Neural progenitor cell (in vitro differentiated cells): Measurements from ENCODE around the gene MYBPHL. TPM values are rescaled to one million over a fixed set of nuclear protein-coding genes. Genes with fewer than 3 reads are reported as not detected.

Source experiments
- DNase-seq: peaks from one replicate; pipeline ENCODE4 v3.0.0-alpha.2; 2016; ENCODE audit warnings: low spot score
- H2AFZ ChIP-seq: fragments of 200-600 bp; sonication (generic); replicated peaks from 2 replicates; pipeline ENCODE4 v1.6.1; 2016; ENCODE audit warnings: antibody characterized with exemption
- H3F3A ChIP-seq: fragments of 200-600 bp; sonication (generic); 2 replicates; pipeline ENCODE4 v1.6.1; 2016; ENCODE audit warnings: antibody characterized with exemption, low read depth
- H3K27ac ChIP-seq: fragments of 200-600 bp; sonication (generic); 2 replicates; pipeline ENCODE4 v1.5.1; 2016; ENCODE audit warnings: mild to moderate bottlenecking
- H3K27me3 ChIP-seq: fragments of 200-600 bp; sonication (generic); 2 replicates; pipeline ENCODE4 v1.6.1; 2016; ENCODE audit warnings: mild to moderate bottlenecking, moderate library complexity
- H3K36me3 ChIP-seq: fragments of 200-600 bp; sonication (generic); 2 replicates; pipeline ENCODE4 v1.5.1; 2016
- H3K4me1 ChIP-seq: fragments of 200-600 bp; sonication (generic); 2 replicates; pipeline ENCODE4 v1.6.1; 2016; ENCODE audit warnings: mixed run types
- H3K4me2 ChIP-seq: fragments of 200-600 bp; sonication (generic); 2 replicates; pipeline ENCODE4 v1.6.1; 2016
- H3K4me3 ChIP-seq: fragments of 200-600 bp; sonication (generic); 2 replicates; pipeline ENCODE4 v1.5.1; 2016
- H3K79me2 ChIP-seq: fragments of 200-600 bp; sonication (generic); 2 replicates; pipeline ENCODE4 v1.6.1; 2016; ENCODE audit warnings: low read depth
- H3K9ac ChIP-seq: fragments of 200-600 bp; sonication (generic); 2 replicates; pipeline ENCODE4 v1.6.1; 2016
- H3K9me3 ChIP-seq: fragments of 200-600 bp; sonication (generic); 2 replicates; pipeline ENCODE4 v1.5.1; 2016; ENCODE audit warnings: low read depth
- H4K20me1 ChIP-seq: fragments of 200-600 bp; sonication (generic); 2 replicates; pipeline ENCODE4 v1.6.1; 2016; ENCODE audit warnings: low read depth
- H3K27ac Mint-ChIP-seq: 3 replicates; pipeline ENCODE4 v1.8.0; 2021; ENCODE audit warnings: mixed read lengths
- H3K27me3 Mint-ChIP-seq: 2 replicates; pipeline ENCODE4 v1.8.0; 2022; ENCODE audit warnings: low read depth, mild to moderate bottlenecking, inconsistent platforms, moderate library complexity, mixed read lengths; ENCODE audit not compliant: insufficient read depth
- H3K36me3 Mint-ChIP-seq: 3 replicates; pipeline ENCODE4 v1.8.0; 2021; ENCODE audit warnings: mixed read lengths
- H3K4me1 Mint-ChIP-seq: 3 replicates; pipeline ENCODE4 v1.8.0; 2021; ENCODE audit warnings: mixed read lengths
- H3K4me3 Mint-ChIP-seq: 3 replicates; pipeline ENCODE4 v1.8.0; 2021; ENCODE audit warnings: mild to moderate bottlenecking, moderate library complexity, mixed read lengths
- H3K9me3 Mint-ChIP-seq: 3 replicates; pipeline ENCODE4 v1.8.0; 2020; ENCODE audit warnings: mixed read lengths
- CTCF ChIP-seq: fragments of 200-600 bp; sonication (generic); IDR thresholded peaks from 2 replicates; pipeline ENCODE4 v1.5.1; 2017; ENCODE audit warnings: antibody characterized with exemption, mild to moderate bottlenecking
- EZH2 ChIP-seq: fragments of 200-600 bp; sonication (generic); IDR thresholded peaks from 2 replicates; pipeline ENCODE4 v1.6.1; 2017; ENCODE audit warnings: antibody characterized with exemption, mild to moderate bottlenecking, moderate library complexity
- EZH2phosphoT487 ChIP-seq: fragments of 200-600 bp; sonication (generic); IDR thresholded peaks from 2 replicates; pipeline ENCODE4 v1.6.1; 2017; ENCODE audit warnings: antibody characterized with exemption
- total RNA-seq: library from RNA; depleted of rRNA; stranded (reverse); fragments of >200 nt; gene quantifications from 2 replicates; pipeline ENCODE4 v1.2.3, GENCODE V29; 2015; ENCODE audit warnings: low replicate concordance

MYBPHL gene
- total RNA-seq, 1 donor from 2014 or later = not detected

DNA sequence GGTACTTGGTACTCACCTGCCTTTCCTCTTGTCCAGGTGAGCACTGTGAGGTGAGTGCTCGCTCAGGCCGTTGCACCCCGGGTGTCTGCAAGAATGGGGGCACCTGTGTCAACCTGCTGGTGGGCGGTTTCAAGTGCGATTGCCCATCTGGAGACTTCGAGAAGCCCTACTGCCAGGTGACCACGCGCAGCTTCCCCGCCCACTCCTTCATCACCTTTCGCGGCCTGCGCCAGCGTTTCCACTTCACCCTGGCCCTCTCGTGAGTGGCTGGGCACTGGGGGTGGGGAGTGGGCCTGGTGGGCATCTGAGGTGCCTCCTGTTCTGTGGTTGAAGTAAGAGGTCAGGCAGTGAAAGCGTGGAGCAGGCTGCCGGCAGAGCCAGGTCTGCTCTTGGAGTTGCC lies 45.8 kb downstream of the MYBPHL start:
- Mint-ChIP-seq H3K36me3 (peaks cover 26% of the 10 kb centered on the region), H3K27ac (peak overlapping the region; percentile 99), H3K9me3 (no peaks in the 10 kb centered on the region), H3K4me3 (no peak overlapping the region), H3K4me1 (peaks cover 51% of the 10 kb centered on the region), H3K27me3 (peaks cover 6% of the 10 kb centered on the region)
- Histone ChIP-seq H3K79me2 (peaks cover 22% of the 10 kb centered on the region), H3K27ac (no peak overlapping the region), H3K36me3 (no peaks in the 10 kb centered on the region), H3F3A (peaks cover 20% of the 10 kb centered on the region), H3K4me3 (no peak overlapping the region), H3K27me3 (no peaks in the 10 kb centered on the region), H4K20me1 (peaks cover 2% of the 10 kb centered on the region), H3K4me1 (peaks cover 29% of the 10 kb centered on the region), H3K9me3 (no peaks in the 10 kb centered on the region), H3K4me2 (no peak overlapping the region), H3K9ac (no peak overlapping the region), H2AFZ (no peak overlapping the region)
- TF ChIP-seq EZH2phosphoT487 (no peak), EZH2 (no peak), CTCF (no peak)
- no peak for DNase-seq

- Histone ChIP-seq H3K9ac (no peak overlapping the region), H3K4me2 (peak overlapping the region; percentile 72), H3K27me3 (no peaks in the 10 kb centered on the region), H3F3A (peaks cover 30% of the 10 kb centered on the region), H4K20me1 (peaks cover 2% of the 10 kb centered on the region), H2AFZ (no peak overlapping the region), H3K27ac (peak overlapping the region; percentile 78), H3K4me1 (peaks cover 40% of the 10 kb centered on the region), H3K36me3 (no peaks in the 10 kb centered on the region), H3K9me3 (no peaks in the 10 kb centered on the region), H3K4me3 (peak overlapping the region; percentile 13), H3K79me2 (peaks cover 32% of the 10 kb centered on the region)
- DNase-seq = peak; percentile 72
- H3K27me3 Mint-ChIP-seq = peaks cover 6% of the 10 kb centered on the region
- H3K4me1 Mint-ChIP-seq = peaks cover 62% of the 10 kb centered on the region
- H3K4me3 Mint-ChIP-seq = peak overlapping the region; percentile 77
- no peaks in the 10 kb centered on the region for H3K9me3 Mint-ChIP-seq
- peaks cover 27% of the 10 kb centered on the region for H3K36me3 Mint-ChIP-seq
- H3K27ac Mint-ChIP-seq = peak overlapping the region; percentile 99
- no peak for TF ChIP-seq EZH2phosphoT487
- TF ChIP-seq EZH2 = no peak
- TF ChIP-seq CTCF = no peak
These were observed 46.9 kb downstream of the MYBPHL start for GRCh38 chr1:109259674-109260557.

GRCh38 chr1:109258481-109259466 lies 48.0 kb downstream of the MYBPHL start:
- Histone ChIP-seq H3K4me1 (peaks cover 52% of the 10 kb centered on the region), H2AFZ (no peak overlapping the region), H3F3A (peaks cover 37% of the 10 kb centered on the region), H3K27ac (no peak overlapping the region), H3K36me3 (no peaks in the 10 kb centered on the region), H3K4me2 (peak overlapping the region; percentile 72), H4K20me1 (no peaks in the 10 kb centered on the region), H3K9ac (no peak overlapping the region), H3K27me3 (no peaks in the 10 kb centered on the region), H3K79me2 (peaks cover 44% of the 10 kb centered on the region), H3K9me3 (no peaks in the 10 kb centered on the region), H3K4me3 (no peak overlapping the region)
- no peak for DNase-seq
- H3K4me1 Mint-ChIP-seq = peaks cover 68% of the 10 kb centered on the region
- peaks cover 6% of the 10 kb centered on the region for H3K27me3 Mint-ChIP-seq
- H3K9me3 Mint-ChIP-seq = no peaks in the 10 kb centered on the region
- H3K4me3 Mint-ChIP-seq = peak overlapping the region; percentile 77
- peak overlapping the region; percentile 98 for H3K27ac Mint-ChIP-seq
- no peak for TF ChIP-seq EZH2
- no peak for TF ChIP-seq EZH2phosphoT487
- no peak for TF ChIP-seq CTCF
- peaks cover 27% of the 10 kb centered on the region for H3K36me3 Mint-ChIP-seq
